HEK293 (cell line): ENCODE results near the gene SNX19.

ENCODE experiments used
- CTCF ChIA-PET: fragments of 350-600 bp; formaldehyde crosslinking; extraction: SDS; loops from one replicate; lab custom pipeline; 2021; ENCODE audit warnings: antibody characterized with exemption; lab: Yijun Ruan, JAX
- POLR2A ChIA-PET: fragments of 300-600 bp; formaldehyde crosslinking; extraction: SDS; loops from one replicate; lab custom pipeline; 2020; ENCODE audit warnings: antibody characterized with exemption, inconsistent platforms; lab: Yijun Ruan, JAX
- H3K27ac ChIP-seq: fragments of 200-500 bp; sonication (Bioruptor generic); 2 replicates; pipeline ENCODE4 v1.5.1; 2014; ENCODE audit warnings: low read depth, low read length, control low read depth, inconsistent platforms; ENCODE audit errors: extremely low read depth
- H3K36me3 ChIP-seq, 2 experiments: fragments of 200-500 bp in 1 of 2; sonication (Bioruptor generic) in 1 of 2; 1 replicate in 1 of 2; 2 replicates in 1 of 2; pipeline ENCODE4 v1.5.1; 2014 to 2017; ENCODE audit warnings: inconsistent platforms in 2 of 2, low read length in 2 of 2; ENCODE audit not compliant: control insufficient read depth in 2 of 2, insufficient read depth in 1 of 2
- H3K4me1 ChIP-seq: fragments of 200-500 bp; sonication (Bioruptor generic); 2 replicates; pipeline ENCODE4 v1.5.1; 2014; ENCODE audit warnings: mild to moderate bottlenecking, low read length, inconsistent platforms; ENCODE audit not compliant: control insufficient read depth, insufficient read depth
- H3K4me3 ChIP-seq: 2 replicates; pipeline ENCODE4 v1.5.1; 2011; ENCODE audit warnings: low read depth, mild to moderate bottlenecking, control low read depth, low read length, moderate library complexity
- H3K9me3 ChIP-seq: fragments of 200-500 bp; sonication (Bioruptor generic); 2 replicates; pipeline ENCODE4 v1.5.1; 2014; ENCODE audit warnings: low read depth, low read length, inconsistent platforms; ENCODE audit not compliant: control insufficient read depth, insufficient read depth
- MEIS1 ChIP-seq: sonication (generic); formaldehyde crosslinking; IDR thresholded peaks from 2 replicates; pipeline ENCODE4 v1.8.1; 2022; ENCODE audit warnings: missing genetic modification reagents, mild to moderate bottlenecking, borderline replicate concordance
- SALL2 ChIP-seq: fragments of 450-650 bp; formaldehyde crosslinking; IDR thresholded peaks from 2 replicates; pipeline ENCODE4 v1.5.0; 2017; ENCODE audit warnings: missing biosample characterization, mild to moderate bottlenecking, missing genetic modification characterization, borderline replicate concordance
- ZFP69B ChIP-seq: fragments of 450-650 bp; formaldehyde crosslinking; IDR thresholded peaks from 2 replicates; pipeline ENCODE4 v1.5.1; 2016; ENCODE audit warnings: missing biosample characterization, missing genetic modification characterization
- ZNF19 ChIP-seq: fragments of 450-650 bp; formaldehyde crosslinking; IDR thresholded peaks from 2 replicates; pipeline ENCODE4; 2016; ENCODE audit warnings: missing biosample characterization, missing genetic modification characterization, low read depth
- ZNF211 ChIP-seq: fragments of 450-650 bp; formaldehyde crosslinking; IDR thresholded peaks from 2 replicates; pipeline ENCODE4 v1.5.1; 2016; ENCODE audit warnings: low read depth, missing biosample characterization, missing genetic modification characterization
- ZNF426 ChIP-seq: fragments of 450-650 bp; formaldehyde crosslinking; IDR thresholded peaks from 2 replicates; pipeline ENCODE4 v1.5.1; 2017; ENCODE audit warnings: missing biosample characterization, missing genetic modification characterization, mild to moderate bottlenecking, inconsistent platforms, moderate library complexity
- ZNF473 ChIP-seq: fragments of 450-650 bp; formaldehyde crosslinking; IDR thresholded peaks from 2 replicates; pipeline ENCODE4 v1.5.1; 2017; ENCODE audit warnings: missing biosample characterization, missing genetic modification characterization
- ZNF48 ChIP-seq: fragments of 450-650 bp; formaldehyde crosslinking; IDR thresholded peaks from 2 replicates; pipeline ENCODE4 v1.5.1; 2016; ENCODE audit warnings: missing biosample characterization, missing genetic modification characterization
- ZNF548 ChIP-seq: fragments of 450-650 bp; formaldehyde crosslinking; IDR thresholded peaks from 2 replicates; pipeline ENCODE4 v1.5.1; 2016; ENCODE audit warnings: missing biosample characterization, missing genetic modification characterization
- ZNF776 ChIP-seq: fragments of 450-650 bp; formaldehyde crosslinking; IDR thresholded peaks from 2 replicates; pipeline ENCODE4 v1.5.0; 2017; ENCODE audit warnings: missing biosample characterization, missing genetic modification characterization, borderline replicate concordance
- ZNF785 ChIP-seq: fragments of 450-650 bp; formaldehyde crosslinking; IDR thresholded peaks from 2 replicates; pipeline ENCODE4 v1.5.1; 2016; ENCODE audit warnings: missing biosample characterization, missing genetic modification characterization
- ZSCAN30 ChIP-seq: fragments of 450-650 bp; IDR thresholded peaks from 2 replicates; pipeline ENCODE4 v1.5.1; 2018; ENCODE audit warnings: missing biosample characterization, mild to moderate bottlenecking, missing genetic modification characterization, moderate library complexity
- TF ChIP-seq, protein P1 (sequence below): fragments of 450-650 bp; IDR thresholded peaks from 2 replicates; pipeline ENCODE4 v1.5.1; 2018; ENCODE audit warnings: missing biosample characterization, missing genetic modification characterization
- TF ChIP-seq, protein P2 (sequence below): fragments of 450-650 bp; formaldehyde crosslinking; IDR thresholded peaks from 2 replicates; pipeline ENCODE4 v1.5.1; 2017; ENCODE audit warnings: missing biosample characterization, missing genetic modification characterization
- TF ChIP-seq, protein P3 (sequence below): fragments of 450-650 bp; formaldehyde crosslinking; IDR thresholded peaks from 2 replicates; pipeline ENCODE4 v1.5.1; 2016; ENCODE audit warnings: missing biosample characterization, missing genetic modification characterization
- TF ChIP-seq, protein P4 (sequence below): fragments of 450-650 bp; formaldehyde crosslinking; IDR thresholded peaks from 2 replicates; pipeline ENCODE4 v1.5.1; 2016; ENCODE audit warnings: missing biosample characterization, missing genetic modification characterization
- TF ChIP-seq, protein P5 (sequence below): fragments of 450-650 bp; formaldehyde crosslinking; conservative IDR thresholded peaks from 2 replicates; pipeline ENCODE4 v1.5.1; 2016; ENCODE audit warnings: low read depth, missing biosample characterization, missing genetic modification characterization

Gene SNX19

DNA sequence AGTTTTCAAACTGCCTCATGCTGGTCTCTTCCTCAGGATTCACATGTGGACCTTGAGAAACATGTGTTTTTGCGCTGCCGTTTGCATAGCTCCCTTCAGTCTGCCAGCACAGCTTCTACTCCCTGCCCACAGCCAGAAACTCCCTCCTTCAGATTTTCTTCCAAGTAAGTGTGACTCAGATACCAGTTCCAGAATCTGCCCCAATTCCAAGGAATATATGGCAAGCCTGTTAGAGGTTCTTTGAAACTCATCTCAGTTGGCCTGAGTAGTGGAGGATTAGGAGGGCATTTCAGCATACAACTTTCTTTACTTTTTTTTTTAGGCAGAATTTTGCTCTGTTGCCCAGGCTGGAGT, 67.1 kb downstream of the SNX19 start:
- Histone ChIP-seq H3K4me1 (no peaks in the 10 kb centered on the region), H3K36me3 (no peaks in the 10 kb centered on the region), H3K27ac (no peak overlapping the region), H3K4me3 (no peak overlapping the region), H3K9me3 (no peaks in the 10 kb centered on the region)
- POLR2A ChIA-PET, result no interaction called here
- CTCF ChIA-PET, result interaction anchor here (0.6 to 0.7 kb wide), 3 partner anchors 13 to 398 kb away, joined by 3 to 5 read pairs (median 3); no protein-coding TSS in a partner anchor
- no peak for TF ChIP-seq ZNF776
- TF ChIP-seq, protein P1, sequence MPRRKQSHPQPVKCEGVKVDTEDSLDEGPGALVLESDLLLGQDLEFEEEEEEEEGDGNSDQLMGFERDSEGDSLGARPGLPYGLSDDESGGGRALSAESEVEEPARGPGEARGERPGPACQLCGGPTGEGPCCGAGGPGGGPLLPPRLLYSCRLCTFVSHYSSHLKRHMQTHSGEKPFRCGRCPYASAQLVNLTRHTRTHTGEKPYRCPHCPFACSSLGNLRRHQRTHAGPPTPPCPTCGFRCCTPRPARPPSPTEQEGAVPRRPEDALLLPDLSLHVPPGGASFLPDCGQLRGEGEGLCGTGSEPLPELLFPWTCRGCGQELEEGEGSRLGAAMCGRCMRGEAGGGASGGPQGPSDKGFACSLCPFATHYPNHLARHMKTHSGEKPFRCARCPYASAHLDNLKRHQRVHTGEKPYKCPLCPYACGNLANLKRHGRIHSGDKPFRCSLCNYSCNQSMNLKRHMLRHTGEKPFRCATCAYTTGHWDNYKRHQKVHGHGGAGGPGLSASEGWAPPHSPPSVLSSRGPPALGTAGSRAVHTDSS (tag by site-specific recombination), result no peak
- no peak for TF ChIP-seq SALL2 (tag by site-specific recombination)
- TF ChIP-seq, protein P2, sequence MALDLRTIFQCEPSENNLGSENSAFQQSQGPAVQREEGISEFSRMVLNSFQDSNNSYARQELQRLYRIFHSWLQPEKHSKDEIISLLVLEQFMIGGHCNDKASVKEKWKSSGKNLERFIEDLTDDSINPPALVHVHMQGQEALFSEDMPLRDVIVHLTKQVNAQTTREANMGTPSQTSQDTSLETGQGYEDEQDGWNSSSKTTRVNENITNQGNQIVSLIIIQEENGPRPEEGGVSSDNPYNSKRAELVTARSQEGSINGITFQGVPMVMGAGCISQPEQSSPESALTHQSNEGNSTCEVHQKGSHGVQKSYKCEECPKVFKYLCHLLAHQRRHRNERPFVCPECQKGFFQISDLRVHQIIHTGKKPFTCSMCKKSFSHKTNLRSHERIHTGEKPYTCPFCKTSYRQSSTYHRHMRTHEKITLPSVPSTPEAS (tag by site-specific recombination), result no peak
- no peak for TF ChIP-seq ZNF19
- TF ChIP-seq, protein P3, sequence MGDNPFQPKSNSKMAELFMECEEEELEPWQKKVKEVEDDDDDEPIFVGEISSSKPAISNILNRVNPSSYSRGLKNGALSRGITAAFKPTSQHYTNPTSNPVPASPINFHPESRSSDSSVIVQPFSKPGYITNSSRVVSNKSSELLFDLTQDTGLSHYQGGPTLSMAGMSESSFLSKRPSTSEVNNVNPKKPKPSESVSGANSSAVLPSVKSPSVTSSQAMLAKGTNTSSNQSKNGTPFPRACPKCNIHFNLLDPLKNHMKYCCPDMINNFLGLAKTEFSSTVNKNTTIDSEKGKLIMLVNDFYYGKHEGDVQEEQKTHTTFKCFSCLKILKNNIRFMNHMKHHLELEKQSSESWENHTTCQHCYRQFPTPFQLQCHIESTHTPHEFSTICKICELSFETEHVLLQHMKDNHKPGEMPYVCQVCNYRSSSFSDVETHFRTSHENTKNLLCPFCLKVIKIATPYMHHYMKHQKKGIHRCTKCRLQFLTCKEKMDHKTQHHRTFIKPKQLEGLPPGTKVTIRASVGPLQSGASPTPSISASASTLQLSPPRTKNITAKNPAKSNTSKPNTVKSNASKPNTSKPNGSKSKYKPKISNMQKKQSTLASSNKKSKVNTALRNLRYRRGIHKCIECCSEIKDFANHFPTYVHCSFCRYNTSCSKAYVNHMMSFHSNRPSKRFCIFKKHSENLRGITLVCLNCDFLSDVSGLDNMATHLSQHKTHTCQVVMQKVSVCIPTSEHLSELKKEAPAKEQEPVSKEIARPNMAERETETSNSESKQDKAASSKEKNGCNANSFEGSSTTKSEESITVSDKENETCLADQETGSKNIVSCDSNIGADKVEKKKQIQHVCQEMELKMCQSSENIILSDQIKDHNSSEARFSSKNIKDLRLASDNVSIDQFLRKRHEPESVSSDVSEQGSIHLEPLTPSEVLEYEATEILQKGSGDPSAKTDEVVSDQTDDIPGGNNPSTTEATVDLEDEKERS (tag by site-specific recombination), result no peak
- no peak for TF ChIP-seq ZNF785
- TF ChIP-seq, protein P4, sequence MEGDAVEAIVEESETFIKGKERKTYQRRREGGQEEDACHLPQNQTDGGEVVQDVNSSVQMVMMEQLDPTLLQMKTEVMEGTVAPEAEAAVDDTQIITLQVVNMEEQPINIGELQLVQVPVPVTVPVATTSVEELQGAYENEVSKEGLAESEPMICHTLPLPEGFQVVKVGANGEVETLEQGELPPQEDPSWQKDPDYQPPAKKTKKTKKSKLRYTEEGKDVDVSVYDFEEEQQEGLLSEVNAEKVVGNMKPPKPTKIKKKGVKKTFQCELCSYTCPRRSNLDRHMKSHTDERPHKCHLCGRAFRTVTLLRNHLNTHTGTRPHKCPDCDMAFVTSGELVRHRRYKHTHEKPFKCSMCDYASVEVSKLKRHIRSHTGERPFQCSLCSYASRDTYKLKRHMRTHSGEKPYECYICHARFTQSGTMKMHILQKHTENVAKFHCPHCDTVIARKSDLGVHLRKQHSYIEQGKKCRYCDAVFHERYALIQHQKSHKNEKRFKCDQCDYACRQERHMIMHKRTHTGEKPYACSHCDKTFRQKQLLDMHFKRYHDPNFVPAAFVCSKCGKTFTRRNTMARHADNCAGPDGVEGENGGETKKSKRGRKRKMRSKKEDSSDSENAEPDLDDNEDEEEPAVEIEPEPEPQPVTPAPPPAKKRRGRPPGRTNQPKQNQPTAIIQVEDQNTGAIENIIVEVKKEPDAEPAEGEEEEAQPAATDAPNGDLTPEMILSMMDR, result no peak
- no peak for TF ChIP-seq ZFP69B
- no peak for TF ChIP-seq MEIS1 (CRISPR knock-in tag)
- TF ChIP-seq, protein P5, sequence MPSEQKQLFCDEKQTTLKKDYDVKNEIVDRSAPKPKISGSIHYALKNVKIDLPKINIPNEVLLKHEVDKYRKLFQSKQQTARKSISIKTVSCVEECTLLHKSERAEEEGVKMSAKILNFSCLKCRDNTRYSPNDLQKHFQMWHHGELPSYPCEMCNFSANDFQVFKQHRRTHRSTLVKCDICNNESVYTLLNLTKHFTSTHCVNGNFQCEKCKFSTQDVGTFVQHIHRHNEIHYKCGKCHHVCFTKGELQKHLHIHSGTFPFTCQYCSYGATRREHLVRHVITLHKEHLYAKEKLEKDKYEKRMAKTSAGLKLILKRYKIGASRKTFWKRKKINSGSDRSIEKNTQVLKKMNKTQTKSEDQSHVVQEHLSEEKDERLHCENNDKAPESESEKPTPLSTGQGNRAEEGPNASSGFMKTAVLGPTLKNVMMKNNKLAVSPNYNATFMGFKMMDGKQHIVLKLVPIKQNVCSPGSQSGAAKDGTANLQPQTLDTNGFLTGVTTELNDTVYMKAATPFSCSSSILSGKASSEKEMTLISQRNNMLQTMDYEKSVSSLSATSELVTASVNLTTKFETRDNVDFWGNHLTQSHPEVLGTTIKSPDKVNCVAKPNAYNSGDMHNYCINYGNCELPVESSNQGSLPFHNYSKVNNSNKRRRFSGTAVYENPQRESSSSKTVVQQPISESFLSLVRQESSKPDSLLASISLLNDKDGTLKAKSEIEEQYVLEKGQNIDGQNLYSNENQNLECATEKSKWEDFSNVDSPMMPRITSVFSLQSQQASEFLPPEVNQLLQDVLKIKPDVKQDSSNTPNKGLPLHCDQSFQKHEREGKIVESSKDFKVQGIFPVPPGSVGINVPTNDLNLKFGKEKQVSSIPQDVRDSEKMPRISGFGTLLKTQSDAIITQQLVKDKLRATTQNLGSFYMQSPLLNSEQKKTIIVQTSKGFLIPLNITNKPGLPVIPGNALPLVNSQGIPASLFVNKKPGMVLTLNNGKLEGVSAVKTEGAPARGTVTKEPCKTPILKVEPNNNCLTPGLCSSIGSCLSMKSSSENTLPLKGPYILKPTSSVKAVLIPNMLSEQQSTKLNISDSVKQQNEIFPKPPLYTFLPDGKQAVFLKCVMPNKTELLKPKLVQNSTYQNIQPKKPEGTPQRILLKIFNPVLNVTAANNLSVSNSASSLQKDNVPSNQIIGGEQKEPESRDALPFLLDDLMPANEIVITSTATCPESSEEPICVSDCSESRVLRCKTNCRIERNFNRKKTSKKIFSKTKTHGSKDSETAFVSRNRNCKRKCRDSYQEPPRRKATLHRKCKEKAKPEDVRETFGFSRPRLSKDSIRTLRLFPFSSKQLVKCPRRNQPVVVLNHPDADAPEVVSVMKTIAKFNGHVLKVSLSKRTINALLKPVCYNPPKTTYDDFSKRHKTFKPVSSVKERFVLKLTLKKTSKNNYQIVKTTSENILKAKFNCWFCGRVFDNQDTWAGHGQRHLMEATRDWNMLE (tag by site-specific recombination), result no peak
- TF ChIP-seq ZNF548 (tag by site-specific recombination), result no peak
- no peak for TF ChIP-seq ZNF48 (tag by site-specific recombination)
- no peak for TF ChIP-seq ZNF473 (tag by site-specific recombination)
- no peak for TF ChIP-seq ZNF211
- no peak for TF ChIP-seq ZSCAN30
- TF ChIP-seq ZNF426 (tag by site-specific recombination), result no peak
